Left colon (tissue), 2 donors: ENCODE data around the gene TSPAN16. TPM values are rescaled to one million over a fixed set of nuclear protein-coding genes. Genes with fewer than 3 reads are reported as not detected.

Experiments
- ATAC-seq: fragments of 200-7000 bp; cut with Tn5 transposase; one replicate; pipeline ENCODE4 v1.9.1; 2020; ENCODE audit warnings: mild to moderate bottlenecking, moderate library complexity
- DNase-seq, 2 donors: peaks; one replicate each; pipeline ENCODE4 v3.0.0-alpha.2; 2020
- intact Hi-C, 2 donors: fragments of 100-400 bp; cut with DNase I in 1 of 2; cut with micrococcal nuclease in 1 of 2; formaldehyde crosslinking; loops; one replicate each; pipeline versions ENCODE4 v1.11.2 to v1.14.0; 2022; cut with DNase I, micrococcal nuclease
- long read RNA-seq: library from polyadenylated mRNA; unstranded; transcript quantifications from one replicate; pipeline ENCODE4 v2.0.0, GENCODE V29; 2021
- total RNA-seq, 2 donors: library from RNA; stranded (reverse); fragmentation: NEBNext Ultra II Directional; extraction: Animal tissue kit (Norgen Biotek cat#: 25700); gene quantifications; one replicate each; pipeline ENCODE4 v1.2.1, GENCODE V29; 2021
- donor health status: DM: no; HTN: no; CAD: no.
- donor health status: DM: yes; HTN: yes; CAD: no.

TSPAN16 gene
- total RNA-seq: not detected
- long read RNA-seq, partial matches to known transcripts: 0 of 4 reads
- long read RNA-seq, other reads (novel, unspliced or antisense): 4 of 4 reads

GRCh38 chr19:11295665-11296245, at the start of gene TSPAN16:
Gene TSPAN16, plus strand, starts transcription at chr19:11296160. Its CDS starts 138 bp downstream, at chr19:11296298.
- intact Hi-C loops: loop anchor here (10.0 kb wide), 2 partner anchors 149 to 189 kb away; partner anchors contain the start of gene ELAVL3 (in 1 of the 2)
- ATAC-seq (peak; percentile 41), DNase-seq (peak; percentile 27 to 39)

- intact Hi-C loops: no loop called here
- no peak for DNase-seq
- no peak for ATAC-seq
Observed at GRCh38 chr19:11246941-11247340, 49.0 kb upstream of the TSPAN16 start.

- no peak for ATAC-seq
Observed at GRCh38 chr19:11247391-11247790, 48.6 kb upstream of the TSPAN16 start.

GRCh38 chr19:11247934-11248333, 48.0 kb upstream of the TSPAN16 start:
- DNase-seq (no peak), ATAC-seq (no peak)
- intact Hi-C loops: no loop called here

More at GRCh38 chr19:11247391-11247790, 48.6 kb upstream of the TSPAN16 start:
- no peak for DNase-seq
- intact Hi-C loops: no loop called here

- no peak for ATAC-seq
- intact Hi-C loops: no loop called here
- DNase-seq: no peak
Observed at GRCh38 chr19:11248852-11249251, 47.1 kb upstream of the TSPAN16 start.

GRCh38 chr19:11251217-11251616, 44.7 kb upstream of the TSPAN16 start:
- intact Hi-C loops: no loop called here
- DNase-seq: no peak
- no peak for ATAC-seq

- no peak for ATAC-seq
- intact Hi-C loops: no loop called here
- no peak for DNase-seq
Observed at GRCh38 chr19:11251650-11252314, 44.2 kb upstream of the TSPAN16 start.

- ATAC-seq: no peak
- no peak for DNase-seq
- intact Hi-C loops: no loop called here
Observed at GRCh38 chr19:11252665-11253355, 43.1 kb upstream of the TSPAN16 start.

- ATAC-seq: peak; percentile 56
- intact Hi-C loops: no loop called here
- DNase-seq: no peak
Observed at GRCh38 chr19:11254666-11255065, 41.3 kb upstream of the TSPAN16 start.

GRCh38 chr19:11256189-11256588, 39.8 kb upstream of the TSPAN16 start:
- intact Hi-C loops: no loop called here
- no peak for ATAC-seq
- no peak for DNase-seq

- intact Hi-C loops: no loop called here
- ATAC-seq (no peak), DNase-seq (no peak)
Observed at GRCh38 chr19:11257846-11258380, 38.0 kb upstream of the TSPAN16 start.

- ATAC-seq (no peak), DNase-seq (no peak)
- intact Hi-C loops: no loop called here
Observed at GRCh38 chr19:11260996-11261395, 35.0 kb upstream of the TSPAN16 start.

- ATAC-seq (no peak), DNase-seq (peak; percentile 30 to 37)
- intact Hi-C loops: no loop called here
Observed at GRCh38 chr19:11261431-11261970, 34.5 kb upstream of the TSPAN16 start.

GRCh38 chr19:11261971-11262839, 33.8 kb upstream of the TSPAN16 start, which contains the start of gene DOCK6:
Gene DOCK6, minus strand, starts transcription at chr19:11262524. Its CDS starts 84 bp downstream, at chr19:11262440.
- intact Hi-C loops: no loop called here
- DNase-seq (peak; percentile 37 to 73), ATAC-seq (peak; percentile 29)

GRCh38 chr19:11263726-11264125, 32.2 kb upstream of the TSPAN16 start:
- intact Hi-C loops: no loop called here
- no peak for ATAC-seq
- no peak for DNase-seq

GRCh38 chr19:11264452-11265176, 31.3 kb upstream of the TSPAN16 start:
- ATAC-seq: peak; percentile 76
- DNase-seq: peak; percentile 89 to 96
- intact Hi-C loops: no loop called here

GRCh38 chr19:11265177-11265784, 30.7 kb upstream of the TSPAN16 start:
- DNase-seq (no peak), ATAC-seq (no peak)
- intact Hi-C loops: no loop called here
